ENCODE data around the gene GCGR.

GCGR gene

DNA sequence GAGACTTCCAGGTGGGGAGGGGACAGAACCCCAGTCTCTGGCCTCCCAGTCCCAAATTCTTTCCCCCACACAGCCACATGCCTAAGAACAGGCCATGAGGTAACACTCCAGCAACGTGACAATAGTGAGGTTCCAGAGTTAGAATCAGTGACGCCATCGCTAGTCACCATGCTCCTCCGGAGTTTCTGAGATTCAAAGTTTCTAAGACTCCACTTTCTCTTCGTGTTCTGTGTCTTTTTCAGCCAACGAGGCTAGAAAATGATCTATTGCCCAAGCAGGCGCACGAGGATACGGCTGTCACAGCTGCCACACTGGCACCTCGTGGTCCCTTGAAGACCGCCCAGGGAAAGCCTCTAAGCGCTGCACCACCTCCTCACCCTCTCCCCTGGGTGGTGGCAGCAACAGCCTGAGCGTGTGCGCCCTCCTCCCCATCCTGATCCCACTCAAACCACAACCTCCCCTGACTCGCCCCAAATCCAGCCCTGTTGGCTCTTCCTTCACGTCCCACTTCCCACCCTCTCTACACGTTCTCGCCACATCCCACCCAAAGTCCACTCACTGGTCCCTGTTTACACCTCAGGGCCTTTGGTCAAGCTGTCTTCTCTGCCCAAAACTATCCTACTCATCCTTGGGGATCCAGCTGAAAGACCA is 28.1 kb downstream of the GCGR start:
- H2AFZ ChIP-seq (ENCODE audit: low read depth, low read length), result peak overlapping the region; percentile 59; the same call in 1 of the 2 replicates
- H4K20me1 ChIP-seq (ENCODE audit: insufficient read depth, low read length), result no peaks in the 10 kb centered on the region
- H3K9ac ChIP-seq (ENCODE audit: low read length), result peak overlapping the region; percentile 94
- peak overlapping the region; percentile 78 for H3K27ac ChIP-seq (ENCODE audit: low read length)
- no peaks in the 10 kb centered on the region for H3K9me3 ChIP-seq (ENCODE audit: insufficient read depth, low read length)
- peak overlapping the region; percentile 90 for H3K4me2 ChIP-seq (ENCODE audit: low read length)
- peaks cover 30% of the 10 kb centered on the region for H3K79me2 ChIP-seq (ENCODE audit: low read length)
- no peaks in the 10 kb centered on the region for H3K27me3 ChIP-seq (ENCODE audit: low read depth, low read length)
- H3K4me3 ChIP-seq (ENCODE audit: low read length), result peak overlapping the region; percentile 94
- H3K4me1 ChIP-seq (ENCODE audit: low read length), result peaks cover 16% of the 10 kb centered on the region
- TF ChIP-seq, protein P1, sequence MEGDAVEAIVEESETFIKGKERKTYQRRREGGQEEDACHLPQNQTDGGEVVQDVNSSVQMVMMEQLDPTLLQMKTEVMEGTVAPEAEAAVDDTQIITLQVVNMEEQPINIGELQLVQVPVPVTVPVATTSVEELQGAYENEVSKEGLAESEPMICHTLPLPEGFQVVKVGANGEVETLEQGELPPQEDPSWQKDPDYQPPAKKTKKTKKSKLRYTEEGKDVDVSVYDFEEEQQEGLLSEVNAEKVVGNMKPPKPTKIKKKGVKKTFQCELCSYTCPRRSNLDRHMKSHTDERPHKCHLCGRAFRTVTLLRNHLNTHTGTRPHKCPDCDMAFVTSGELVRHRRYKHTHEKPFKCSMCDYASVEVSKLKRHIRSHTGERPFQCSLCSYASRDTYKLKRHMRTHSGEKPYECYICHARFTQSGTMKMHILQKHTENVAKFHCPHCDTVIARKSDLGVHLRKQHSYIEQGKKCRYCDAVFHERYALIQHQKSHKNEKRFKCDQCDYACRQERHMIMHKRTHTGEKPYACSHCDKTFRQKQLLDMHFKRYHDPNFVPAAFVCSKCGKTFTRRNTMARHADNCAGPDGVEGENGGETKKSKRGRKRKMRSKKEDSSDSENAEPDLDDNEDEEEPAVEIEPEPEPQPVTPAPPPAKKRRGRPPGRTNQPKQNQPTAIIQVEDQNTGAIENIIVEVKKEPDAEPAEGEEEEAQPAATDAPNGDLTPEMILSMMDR (IDR thresholded peaks at IDR 0.05; ENCODE audit: low read depth, low read length), result peak; percentile 13; the same call in 1 of the 2 replicates
- no peak for TF ChIP-seq EZH2phosphoT487 (IDR thresholded peaks at IDR 0.05; ENCODE audit: low read depth)
- H3K36me3 ChIP-seq (replicated peaks; ENCODE audit: low read depth, low read length), result no peaks in the 10 kb centered on the region

DNA sequence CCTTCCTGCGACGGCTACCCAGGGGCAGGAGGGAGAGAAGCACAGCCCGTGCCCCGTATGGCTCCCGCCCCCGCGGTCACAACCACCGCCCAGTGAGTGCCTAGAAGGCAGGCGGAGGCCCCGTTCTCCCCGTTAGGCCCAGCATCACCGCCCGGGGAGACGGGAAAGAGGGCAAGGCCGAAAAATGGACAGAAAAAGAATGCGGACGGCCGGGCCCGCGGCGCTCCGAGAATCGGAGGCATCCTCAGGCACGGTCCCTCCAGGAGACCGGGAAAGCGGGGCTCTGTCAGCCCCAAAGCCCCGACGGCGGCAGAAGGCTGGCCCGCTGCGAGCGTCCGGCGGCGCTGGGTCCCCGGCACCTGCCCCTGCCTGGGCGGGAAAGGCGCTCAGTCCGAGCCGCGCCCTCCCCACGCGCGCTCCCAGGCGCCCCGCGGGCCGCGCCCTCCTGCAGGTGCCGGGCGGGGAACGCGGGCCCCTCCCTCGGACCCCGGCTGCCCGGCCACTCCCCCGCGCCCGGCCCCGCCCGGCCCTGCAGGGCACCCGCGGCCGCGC is 28.7 kb downstream of the GCGR start:
- peak overlapping the region; percentile 90 for H3K4me2 ChIP-seq (ENCODE audit: low read length)
- peak overlapping the region; percentile 94 for H3K4me3 ChIP-seq (ENCODE audit: low read length)
- peaks cover 16% of the 10 kb centered on the region for H3K4me1 ChIP-seq (ENCODE audit: low read length)
- H3K36me3 ChIP-seq (replicated peaks; ENCODE audit: low read depth, low read length), result no peaks in the 10 kb centered on the region
- TF ChIP-seq, protein P1 (IDR thresholded peaks at IDR 0.05; ENCODE audit: low read depth, low read length), result no peak
- no peak for TF ChIP-seq EZH2phosphoT487 (IDR thresholded peaks at IDR 0.05; ENCODE audit: low read depth)
- H3K9ac ChIP-seq (ENCODE audit: low read length), result peak overlapping the region; percentile 94
- H3K27ac ChIP-seq (ENCODE audit: low read length), result peak overlapping the region; percentile 78
- no peaks in the 10 kb centered on the region for H4K20me1 ChIP-seq (ENCODE audit: insufficient read depth, low read length)
- no peaks in the 10 kb centered on the region for H3K27me3 ChIP-seq (ENCODE audit: low read depth, low read length)
- peaks cover 30% of the 10 kb centered on the region for H3K79me2 ChIP-seq (ENCODE audit: low read length)
- H3K9me3 ChIP-seq (ENCODE audit: insufficient read depth, low read length), result no peaks in the 10 kb centered on the region
- H2AFZ ChIP-seq (ENCODE audit: low read depth, low read length), result peak overlapping the region; percentile 59; the same call in 1 of the 2 replicates

DNA sequence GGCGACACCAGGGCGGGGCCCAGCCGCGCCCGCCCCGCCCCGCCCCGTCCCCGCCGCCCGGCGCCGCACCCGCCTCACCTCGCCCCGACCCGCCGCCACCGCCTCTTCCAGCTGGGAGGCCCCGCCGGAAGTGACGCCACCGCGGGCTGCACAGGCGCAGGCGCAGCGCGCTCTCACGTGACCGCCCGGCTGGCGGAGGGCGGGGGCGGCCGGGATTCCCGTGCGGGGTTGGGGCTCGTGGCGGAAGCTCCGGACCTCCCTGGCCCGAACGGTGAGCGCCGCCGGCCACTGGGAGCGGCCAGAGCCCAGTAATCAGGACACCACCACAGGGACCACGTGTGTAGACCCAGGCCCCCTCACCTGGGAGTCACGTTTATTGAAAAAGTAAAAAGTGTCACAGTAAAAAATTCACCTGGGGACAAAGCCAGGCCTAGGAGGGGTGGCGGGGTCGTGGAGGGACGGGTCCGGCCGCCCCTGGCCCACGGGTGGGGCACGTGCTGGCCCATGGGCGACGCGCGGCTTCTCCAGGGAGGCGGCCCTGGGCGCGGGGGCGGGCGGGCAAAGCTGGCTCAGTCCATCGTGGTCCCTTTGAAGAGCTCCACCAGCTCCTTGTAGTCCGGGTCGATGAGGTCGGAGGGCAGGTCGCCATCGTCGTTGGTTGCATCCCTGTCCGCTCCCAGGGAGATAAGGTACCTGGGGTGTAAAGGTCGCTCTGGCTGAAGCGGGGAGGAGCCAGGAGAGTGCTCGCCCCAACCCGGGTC is 29.4 kb downstream of the GCGR start, which contains the start of gene MCRIP1:
Gene MCRIP1 (minus strand): TSS at position 132 of the 761 bp plus-strand sequence. CDS start 8,785 bp downstream, outside the sequence.
- H3K4me2 ChIP-seq (ENCODE audit: low read length), result peak within 1 kb of the TSS; percentile 94
- peak within 1 kb of the TSS; percentile 94 for H3K9ac ChIP-seq (ENCODE audit: low read length)
- H3K79me2 ChIP-seq (ENCODE audit: low read length), result peaks cover 30% of the 10 kb centered on the region
- no peaks in the 10 kb centered on the region for H3K9me3 ChIP-seq (ENCODE audit: insufficient read depth, low read length)
- peaks cover 16% of the 10 kb centered on the region for H3K4me1 ChIP-seq (ENCODE audit: low read length)
- H3K4me3 ChIP-seq (ENCODE audit: low read length), result peak within 1 kb of the TSS; percentile 94
- no peaks in the 10 kb centered on the region for H3K27me3 ChIP-seq (ENCODE audit: low read depth, low read length)
- peak within 1 kb of the TSS; percentile 59; the same call in 1 of the 2 replicates for H2AFZ ChIP-seq (ENCODE audit: low read depth, low read length)
- H3K36me3 ChIP-seq (replicated peaks; ENCODE audit: low read depth, low read length), result no peaks in the 10 kb centered on the region
- no peaks in the 10 kb centered on the region for H4K20me1 ChIP-seq (ENCODE audit: insufficient read depth, low read length)
- no peak for TF ChIP-seq EZH2phosphoT487 (IDR thresholded peaks at IDR 0.05; ENCODE audit: low read depth)
- TF ChIP-seq, protein P1 (IDR thresholded peaks at IDR 0.05; ENCODE audit: low read depth, low read length), result no peak
- H3K27ac ChIP-seq (ENCODE audit: low read length), result peak within 1 kb of the TSS; percentile 78
